NCI-H1105 (cell line): Measurements from ENCODE around the gene ANP32B.
"Not testable (repeated sequence)": the region's sequence is repeated elsewhere in the genome, so short reads cannot be mapped to it uniquely, and the experiment has no call there.

Experiments
- DNase-seq: peaks from one replicate; lab custom pipeline; 2025; lab: John Stamatoyannopoulos, UW

ANP32B gene

DNA sequence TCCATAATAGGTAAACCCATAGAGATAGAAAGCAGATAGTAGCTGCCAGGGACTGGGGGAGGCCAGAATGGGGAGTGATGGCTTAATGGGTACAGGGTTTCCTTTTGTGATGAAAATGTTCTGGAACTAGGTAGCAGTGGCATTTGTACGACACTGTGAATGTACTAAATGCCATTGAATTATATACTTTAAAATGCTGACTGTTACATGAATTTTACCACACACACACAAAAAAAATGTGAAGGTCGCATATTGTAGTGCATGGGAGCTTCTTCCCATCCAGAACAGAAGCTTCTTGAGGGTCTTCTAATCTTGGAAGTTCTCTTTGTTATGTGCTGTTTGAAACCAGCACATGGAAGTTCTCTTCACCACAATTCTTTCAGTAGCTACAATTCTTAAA lies 19.9 kb upstream of the ANP32B start:
- DNase-seq = no peak

DNA sequence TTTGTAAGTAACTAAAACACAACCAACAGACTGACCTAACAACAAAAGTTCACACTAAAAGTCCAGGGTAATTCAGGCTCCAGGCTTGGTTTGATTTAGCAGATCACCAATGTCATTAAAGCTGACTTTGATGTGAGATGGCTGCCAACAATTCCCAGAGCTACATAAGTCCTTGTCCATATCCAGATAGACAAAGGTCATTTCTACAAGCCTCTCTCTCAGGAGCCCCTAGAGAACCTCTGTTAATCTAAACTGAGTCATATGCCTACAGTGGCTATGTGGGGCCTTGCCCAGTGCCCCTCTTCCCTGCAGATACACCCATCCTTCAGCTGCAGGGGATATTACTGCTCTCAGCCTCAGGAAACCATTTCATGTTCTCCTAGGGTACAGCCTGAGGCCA lies 18.2 kb upstream of the ANP32B start:
- no peak for DNase-seq

- no peak for DNase-seq
Measured at GRCh38 chr9:97966493-97966892, 16.6 kb upstream of the ANP32B start.

GRCh38 chr9:97969014-97969413 lies 14.1 kb upstream of the ANP32B start:
- DNase-seq = no peak

GRCh38 chr9:97970165-97970564 lies 13.0 kb upstream of the ANP32B start:
- no peak for DNase-seq

DNA sequence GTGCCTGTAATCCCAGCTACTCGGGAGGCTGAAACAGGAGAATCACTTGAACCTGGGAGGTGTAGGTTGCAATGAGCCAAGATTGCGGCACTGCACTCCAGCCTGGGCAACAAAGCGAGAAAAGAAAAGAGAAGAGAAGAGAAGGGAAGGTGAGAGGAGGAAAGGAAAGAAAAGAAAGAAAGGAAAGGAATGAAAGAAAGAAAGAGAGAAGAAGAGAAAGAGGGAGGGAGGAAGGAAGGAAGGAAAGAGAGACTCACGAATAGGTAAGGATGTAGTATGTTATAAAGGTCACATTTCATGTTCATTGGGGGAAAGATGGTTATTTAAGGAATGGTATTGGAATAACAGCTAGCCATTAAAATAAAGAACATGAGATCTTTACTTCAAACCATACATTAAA lies 10.4 kb upstream of the ANP32B start:
- no peak for DNase-seq

- DNase-seq = no peak
Measured at GRCh38 chr9:97975376-97975775, 7.8 kb upstream of the ANP32B start.

DNA sequence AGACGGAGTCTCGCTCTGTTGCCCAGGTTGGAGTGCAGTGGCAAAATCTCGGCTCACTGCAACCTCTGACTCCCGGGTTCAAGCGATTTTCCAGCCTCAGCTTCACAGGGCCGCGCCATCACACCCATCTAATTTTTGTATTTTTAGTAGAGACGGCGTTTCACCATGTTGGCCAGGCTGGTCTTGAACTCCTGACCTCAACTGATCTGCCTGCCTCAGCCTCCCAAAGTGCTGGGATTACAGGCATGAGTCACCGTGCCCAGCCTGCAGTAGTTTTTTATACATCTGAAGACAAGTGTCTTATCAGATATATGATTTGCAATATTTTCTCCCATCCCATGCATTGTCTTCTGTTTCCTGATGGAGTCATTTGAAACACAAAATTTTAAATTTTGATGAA lies 6.5 kb upstream of the ANP32B start:
- not testable (repeated sequence) for DNase-seq

GRCh38 chr9:97978371-97979130 lies 4.6 kb upstream of the ANP32B start:
- DNase-seq = no peak

- no peak for DNase-seq
Measured at GRCh38 chr9:97979788-97980478, 3.2 kb upstream of the ANP32B start.

DNA sequence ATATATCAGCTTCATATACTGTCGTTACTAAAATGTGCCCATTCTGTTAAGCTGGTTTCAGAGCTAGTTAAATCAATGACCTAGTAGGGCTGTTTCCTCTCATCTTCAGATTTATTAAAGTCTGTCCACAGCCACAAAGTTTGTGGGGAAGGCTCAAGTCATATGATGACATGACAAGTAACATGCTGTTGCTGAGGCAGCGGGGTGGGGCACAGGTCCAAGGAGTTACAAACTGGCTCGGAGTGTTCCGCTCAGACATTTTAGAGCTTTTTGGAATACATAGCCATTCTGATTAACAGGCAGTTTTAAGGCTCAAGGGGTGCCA lies 2.7 kb upstream of the ANP32B start:
- no peak for DNase-seq

DNA sequence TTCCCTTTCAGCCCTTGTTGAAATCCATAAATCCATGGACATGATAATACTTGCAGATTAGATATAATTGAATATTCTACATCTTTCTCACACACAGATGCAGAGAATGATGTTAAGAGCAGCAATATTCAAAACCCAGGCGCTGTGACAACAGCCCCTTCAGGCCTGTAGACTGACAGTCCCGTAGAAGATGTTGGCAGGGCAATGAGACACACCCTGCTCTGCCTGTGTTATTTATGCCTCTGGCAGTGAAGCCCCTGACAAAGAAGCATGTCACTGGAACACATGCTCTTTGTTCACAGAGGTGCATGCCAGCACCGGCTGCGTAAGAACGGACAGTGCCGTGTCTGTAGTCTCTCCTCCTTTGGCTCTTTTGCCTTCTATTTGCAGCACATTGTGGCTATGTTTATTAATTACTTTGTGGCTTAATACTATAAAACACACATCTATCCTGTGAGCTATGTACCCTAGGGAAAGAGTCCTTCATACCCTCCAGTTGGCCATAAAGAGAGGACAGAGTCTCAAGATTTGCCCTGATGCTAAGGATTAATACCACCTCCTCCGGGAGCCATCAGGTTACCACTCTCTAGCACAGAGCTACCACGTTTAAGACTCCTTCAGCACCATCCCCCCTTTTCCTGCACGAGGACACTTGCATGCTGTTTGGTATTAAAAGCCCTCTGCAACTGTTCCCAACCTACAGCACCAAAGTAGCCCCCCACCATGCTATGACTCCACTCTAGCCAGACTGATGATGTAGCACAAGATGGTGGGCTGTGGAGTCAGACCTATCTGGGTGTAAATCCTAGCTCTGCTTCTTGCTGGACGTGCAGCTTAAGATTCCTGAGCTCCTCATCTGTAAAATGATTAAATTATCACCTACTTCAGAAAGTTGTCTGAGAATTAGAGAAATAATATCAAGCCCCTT lies 2.0 kb upstream of the ANP32B start:
- no peak for DNase-seq

DNA sequence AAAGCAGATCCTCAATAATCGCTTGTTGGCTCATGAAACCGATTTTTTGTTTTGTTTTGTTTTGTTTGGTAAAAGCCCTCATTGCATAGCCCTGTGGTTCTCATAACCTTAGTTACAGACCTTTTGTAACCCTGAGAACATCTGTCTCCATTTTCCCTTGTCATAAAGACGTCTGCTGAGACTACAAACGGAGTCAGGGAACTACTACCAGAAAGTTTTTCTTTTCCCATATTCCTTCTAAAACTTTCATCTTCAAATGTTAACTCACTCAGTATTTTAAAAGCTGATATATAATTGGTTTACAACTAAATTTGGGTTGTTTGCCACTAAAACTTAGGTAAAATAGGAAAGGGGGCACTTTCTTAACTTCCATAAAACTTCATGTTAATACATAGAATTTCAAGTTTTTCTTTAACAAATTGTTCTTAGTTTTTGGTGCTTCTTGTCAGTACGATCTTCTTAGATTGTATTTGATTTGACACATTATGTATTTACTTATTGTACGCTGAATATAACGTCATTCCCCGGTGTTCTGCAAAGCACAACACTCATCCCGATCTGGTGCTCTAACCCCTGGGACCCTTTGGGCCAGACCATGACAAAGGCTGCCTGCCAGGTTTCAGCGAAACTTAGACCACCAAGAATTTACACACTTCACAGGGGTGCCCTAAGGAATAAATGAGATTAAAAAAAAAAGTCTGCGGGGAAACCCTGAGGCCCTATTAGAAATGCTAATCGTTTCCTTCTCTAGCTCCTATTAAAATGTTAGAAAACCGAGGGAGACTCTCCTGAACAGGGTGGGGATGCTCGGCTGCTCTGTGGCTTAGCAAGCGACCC lies 1.1 kb upstream of the ANP32B start:
- DNase-seq = no peak

DNA sequence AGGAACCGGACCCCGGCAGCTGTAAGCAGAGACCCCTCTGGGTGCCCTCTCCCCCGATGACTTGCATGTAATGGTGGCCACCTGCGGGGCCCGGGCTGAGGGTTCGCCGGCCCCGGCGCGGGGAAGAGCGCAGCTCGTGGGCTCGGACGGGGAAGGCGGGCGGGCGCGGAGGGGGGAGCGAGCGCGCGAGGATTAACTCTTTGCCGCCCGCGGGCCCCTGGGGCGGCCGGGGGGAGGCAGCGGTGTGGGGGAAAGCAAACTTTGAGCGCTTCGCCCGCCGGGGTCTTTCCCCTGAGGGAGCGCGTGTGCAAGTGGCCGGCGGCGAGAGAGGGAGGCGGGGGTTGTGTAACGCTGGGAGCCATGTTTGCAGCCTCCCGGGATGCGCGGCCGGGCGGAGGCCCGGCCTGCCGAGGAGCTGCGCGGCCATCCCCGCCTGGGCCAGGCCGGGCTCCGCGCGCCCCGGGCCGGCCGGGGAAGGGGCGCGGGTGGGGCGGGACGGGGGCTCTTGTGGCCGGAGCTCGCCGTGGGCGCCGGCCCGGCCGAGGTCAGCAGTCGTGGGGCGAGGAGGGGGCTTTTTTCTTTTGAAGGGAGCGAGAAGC lies 547 bp downstream of the ANP32B start:
- peak; percentile 21 for DNase-seq

DNA sequence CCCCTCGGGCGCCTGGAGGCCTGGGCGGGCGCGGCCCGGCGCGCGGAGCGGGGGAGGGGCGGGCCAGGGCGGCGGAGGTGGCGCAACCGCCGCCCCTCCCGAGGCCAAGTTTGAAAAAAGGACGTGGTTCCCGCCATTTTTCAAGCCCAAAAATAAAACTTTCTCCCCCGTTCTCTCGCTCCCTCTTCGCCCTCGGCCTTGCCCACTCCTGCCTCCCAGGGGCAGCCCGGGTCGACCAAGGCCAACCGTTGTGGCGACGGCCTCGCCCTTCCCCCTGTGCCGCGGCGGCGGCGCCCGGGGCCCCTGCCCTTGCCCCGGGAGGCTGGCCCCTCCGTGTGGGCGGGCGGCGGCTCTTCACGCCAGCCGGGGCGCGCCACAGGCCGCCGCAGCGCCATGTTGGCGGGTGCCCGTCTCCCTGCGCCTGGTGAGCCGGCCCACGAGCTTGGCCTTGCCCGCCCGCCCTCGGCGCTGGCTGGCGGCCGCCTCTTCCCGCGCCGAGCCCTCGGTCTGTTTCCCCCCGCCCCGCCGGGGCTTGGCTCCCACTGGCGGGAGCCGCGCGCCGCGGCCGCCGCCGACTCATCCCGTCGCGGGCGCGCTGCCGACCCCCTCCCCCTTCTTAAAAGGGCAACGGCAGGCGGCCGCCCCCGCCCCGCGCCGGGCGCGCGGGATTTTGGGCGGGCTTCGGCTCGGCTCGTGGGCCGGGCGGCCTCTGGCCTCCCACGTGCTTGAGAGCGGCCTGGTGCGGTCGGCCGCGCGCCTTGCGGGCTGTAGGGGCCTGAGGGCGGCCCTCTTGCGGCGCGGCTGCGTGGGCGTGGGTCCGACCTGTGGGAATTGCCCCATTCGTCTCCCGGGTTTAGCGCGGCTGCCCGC lies 1.3 kb downstream of the ANP32B start:
- DNase-seq = peak; percentile 41

GRCh38 chr9:97985058-97985861 lies 2.1 kb downstream of the ANP32B start:
- no peak for DNase-seq

- DNase-seq = no peak
Measured at GRCh38 chr9:97987487-97987886, 4.3 kb downstream of the ANP32B start.

- no peak for DNase-seq
Measured at GRCh38 chr9:97990259-97990658, 7.1 kb downstream of the ANP32B start.

DNA sequence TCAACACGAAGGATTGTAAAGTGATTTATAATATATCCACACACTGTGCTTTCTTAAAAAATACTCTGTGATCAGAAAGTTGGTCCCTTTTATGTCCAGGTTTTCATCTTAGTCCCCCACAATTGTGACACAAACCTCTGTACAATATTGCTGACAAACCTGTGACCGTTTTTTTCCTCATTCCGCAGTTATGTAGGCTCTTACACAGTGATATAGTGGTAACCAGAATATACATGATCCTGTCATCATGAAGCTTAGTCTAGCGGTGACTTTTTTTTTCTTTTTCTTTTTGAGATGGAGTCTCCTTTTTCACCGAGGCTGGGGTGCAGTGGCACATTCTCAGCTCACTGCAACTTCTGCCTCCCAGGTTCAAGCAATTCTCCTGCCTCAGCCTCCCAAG lies 8.7 kb downstream of the ANP32B start:
- no peak for DNase-seq

GRCh38 chr9:97992219-97992618 lies 9.1 kb downstream of the ANP32B start:
- DNase-seq = no peak
